ENCODE results near the gene CACNA1G.

The CACNA1G gene

DNA sequence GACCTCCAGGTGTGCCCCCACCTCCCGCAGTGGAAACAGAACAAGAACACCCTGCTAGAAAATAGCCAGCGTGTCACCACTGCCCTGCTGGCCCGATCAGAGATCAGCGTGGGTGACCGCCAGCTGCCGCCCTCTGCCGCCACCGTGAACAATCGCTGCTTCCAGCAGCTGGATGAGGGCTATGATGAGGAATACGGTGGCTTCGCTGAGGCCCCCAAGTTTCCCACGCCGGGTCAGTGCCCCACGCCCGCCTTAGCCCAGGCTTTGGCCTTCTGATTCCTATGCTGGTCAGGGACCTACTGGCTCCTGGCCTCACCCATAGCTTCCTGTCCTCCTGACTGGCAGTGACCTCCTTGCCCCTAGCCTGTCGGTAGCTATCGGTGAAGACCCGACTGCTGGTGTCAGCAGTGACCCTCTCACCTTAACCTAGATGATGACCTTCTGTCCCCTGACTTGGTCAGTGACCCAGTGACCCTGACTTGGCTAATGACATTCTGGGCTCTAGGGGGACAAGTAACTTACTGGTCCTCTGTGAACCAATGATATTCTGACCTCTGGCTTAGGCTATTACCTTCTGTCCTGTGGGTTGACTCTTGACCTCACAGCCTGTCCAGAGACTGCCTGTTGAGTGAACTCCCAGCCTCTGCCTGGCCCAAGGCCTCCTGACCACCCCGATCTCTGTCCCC is 11.1 kb upstream of the CACNA1G start:
- DNase-seq: no peak

DNA sequence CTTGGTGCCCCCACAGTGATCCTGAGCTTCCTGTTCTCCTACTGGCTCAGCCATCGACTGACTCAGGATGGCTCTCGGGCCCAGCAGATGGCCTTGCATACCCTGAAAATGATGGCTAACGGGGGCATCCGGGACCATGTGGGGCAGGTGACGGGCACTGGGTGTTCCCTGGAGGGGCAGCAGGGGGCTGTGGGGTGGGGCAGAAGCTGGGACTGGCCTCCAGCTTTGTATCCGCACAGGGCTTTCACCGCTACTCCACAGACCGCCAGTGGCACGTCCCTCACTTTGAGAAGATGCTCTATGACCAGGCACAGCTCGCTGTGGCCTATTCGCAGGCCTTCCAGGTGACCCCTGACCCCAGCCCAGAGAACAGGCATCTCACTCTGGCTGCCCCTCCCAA is 10.5 kb upstream of the CACNA1G start:
- no peak for DNase-seq

DNA sequence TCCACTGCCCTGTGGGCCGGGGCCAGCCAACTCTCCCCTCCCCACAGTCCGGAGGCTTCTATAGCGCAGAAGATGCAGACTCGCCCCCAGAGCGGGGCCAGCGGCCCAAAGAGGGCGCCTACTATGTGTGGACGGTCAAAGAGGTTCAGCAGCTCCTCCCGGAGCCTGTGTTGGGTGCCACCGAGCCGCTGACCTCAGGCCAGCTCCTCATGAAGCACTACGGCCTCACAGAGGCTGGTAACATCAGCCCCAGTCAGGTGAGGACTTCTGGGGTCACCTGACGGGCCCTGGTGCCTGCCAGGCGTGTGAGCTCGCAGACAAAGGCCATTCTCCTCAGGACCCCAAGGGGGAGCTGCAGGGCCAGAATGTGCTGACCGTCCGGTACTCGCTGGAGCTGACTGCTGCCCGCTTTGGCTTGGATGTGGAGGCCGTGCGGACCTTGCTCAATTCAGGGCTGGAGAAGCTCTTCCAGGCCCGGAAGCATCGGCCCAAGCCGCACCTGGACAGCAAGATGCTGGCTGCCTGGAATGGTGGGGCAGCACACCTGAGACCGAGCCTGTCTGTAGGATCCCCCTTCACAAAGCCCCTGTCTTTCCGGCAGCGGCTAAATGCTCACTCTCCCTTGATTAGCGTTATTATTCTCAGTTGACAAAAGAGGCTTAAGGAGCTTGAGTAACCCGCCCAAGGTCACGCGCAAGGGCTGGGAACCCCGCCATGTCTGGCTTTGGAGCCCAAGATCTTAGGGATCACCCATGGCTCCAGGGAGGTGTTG is 9.7 kb upstream of the CACNA1G start:
- DNase-seq: peak; percentile 14

DNA sequence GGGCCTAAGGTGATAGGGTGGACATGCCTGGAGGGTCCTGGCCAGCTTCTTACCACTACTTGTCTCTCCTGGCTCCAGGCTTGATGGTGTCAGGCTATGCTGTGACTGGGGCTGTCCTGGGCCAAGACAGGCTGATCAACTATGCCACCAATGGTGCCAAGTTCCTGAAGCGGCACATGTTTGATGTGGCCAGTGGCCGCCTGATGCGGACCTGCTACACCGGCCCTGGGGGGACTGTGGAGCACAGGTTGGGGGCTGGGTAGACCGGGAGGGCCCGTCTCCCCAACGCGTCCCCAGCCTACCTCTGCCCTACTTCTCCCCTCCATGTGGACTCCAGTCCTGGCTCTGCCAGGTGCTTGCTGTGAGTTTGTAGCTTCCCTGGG is 9.1 kb upstream of the CACNA1G start:
- no peak for DNase-seq

DNA sequence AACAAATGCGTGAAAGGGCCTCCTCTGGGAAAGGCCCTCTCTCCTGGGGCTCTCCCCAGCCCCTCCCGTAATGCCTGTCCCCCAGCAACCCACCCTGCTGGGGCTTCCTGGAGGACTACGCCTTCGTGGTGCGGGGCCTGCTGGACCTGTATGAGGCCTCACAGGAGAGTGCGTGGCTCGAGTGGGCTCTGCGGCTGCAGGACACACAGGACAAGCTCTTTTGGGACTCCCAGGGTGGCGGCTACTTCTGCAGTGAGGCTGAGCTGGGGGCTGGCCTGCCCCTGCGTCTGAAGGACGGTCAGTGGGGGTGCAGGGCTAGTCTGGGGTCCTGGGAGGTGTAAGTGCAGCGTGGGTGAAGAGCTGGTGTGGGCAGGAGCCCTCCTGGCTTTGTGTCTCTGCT is 8.6 kb upstream of the CACNA1G start:
- DNase-seq: no peak

DNA sequence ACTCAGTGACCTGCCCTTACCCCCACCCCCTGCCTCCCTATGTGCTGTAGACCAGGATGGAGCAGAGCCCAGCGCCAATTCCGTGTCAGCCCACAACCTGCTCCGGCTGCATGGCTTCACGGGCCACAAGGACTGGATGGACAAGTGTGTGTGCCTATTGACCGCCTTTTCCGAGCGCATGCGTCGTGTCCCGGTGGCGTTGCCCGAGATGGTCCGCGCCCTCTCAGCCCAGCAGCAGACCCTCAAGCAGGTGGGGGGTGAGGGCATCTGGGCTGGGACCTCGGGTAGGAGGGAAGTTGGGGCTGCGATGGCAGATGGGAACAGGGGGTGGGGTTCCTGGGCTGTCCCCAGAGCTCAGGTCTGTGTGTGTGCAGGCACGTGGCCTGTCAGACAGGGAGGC is 6.3 kb upstream of the CACNA1G start:
- DNase-seq: no peak

DNA sequence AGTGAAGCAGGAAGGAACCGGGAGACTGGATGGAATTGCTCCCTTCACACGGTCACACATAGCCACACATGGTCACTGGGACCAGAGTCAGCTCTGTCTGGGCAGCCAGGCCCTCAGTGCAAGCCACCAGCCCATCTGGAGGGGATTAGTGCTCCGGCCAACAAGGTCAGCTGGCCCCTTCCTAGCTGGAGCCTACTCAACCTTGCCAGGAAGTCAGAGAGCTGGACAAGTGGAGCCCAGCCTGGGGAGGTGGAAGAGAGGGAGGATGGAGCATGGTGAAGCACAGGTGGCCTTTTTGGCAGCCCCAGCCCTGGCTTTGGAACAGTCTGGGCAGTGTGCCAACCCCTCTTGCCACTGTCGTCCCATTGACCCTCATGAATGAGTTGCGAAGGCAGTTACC is 3.7 kb upstream of the CACNA1G start:
- DNase-seq: peak; percentile 72

DNA sequence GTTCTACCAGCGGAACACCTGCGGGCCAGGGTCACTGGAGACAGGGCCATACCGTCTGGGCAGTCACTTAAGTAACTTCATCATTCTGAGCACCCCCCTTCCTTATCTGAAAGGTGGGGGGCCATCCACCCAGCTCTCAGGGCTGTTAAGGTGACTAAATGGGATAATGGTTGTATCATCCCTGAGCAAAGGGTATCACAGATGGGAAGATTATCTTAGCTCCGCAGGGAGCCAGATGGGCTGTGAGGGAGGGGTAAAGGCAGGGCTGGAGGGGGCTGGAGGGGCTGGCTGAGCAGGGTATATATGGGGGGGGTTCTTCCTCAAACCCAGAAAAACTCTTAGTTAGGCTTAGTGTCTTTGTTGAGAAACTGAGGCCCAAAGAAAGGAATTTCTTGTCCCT is 2.9 kb upstream of the CACNA1G start:
- DNase-seq: peak; percentile 92

DNA sequence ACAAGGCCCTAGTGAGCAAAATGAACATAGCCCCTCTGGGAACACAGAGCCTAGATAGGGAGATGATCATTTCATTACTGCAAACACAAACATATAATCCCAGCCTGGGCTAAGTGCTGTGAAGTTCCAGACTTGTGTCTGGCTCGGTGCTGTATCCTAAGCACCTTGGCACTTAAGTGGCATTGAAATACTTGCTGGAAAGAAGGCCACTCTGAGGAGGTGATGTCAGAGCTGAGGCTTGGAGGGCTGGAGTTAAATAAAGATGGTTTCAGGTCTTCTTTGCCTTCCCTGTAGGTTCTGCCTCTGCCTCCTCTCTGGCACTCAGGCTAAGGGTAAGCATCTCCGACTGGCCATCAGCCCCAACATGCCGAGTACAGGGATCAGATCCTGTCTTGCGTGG is 2.4 kb upstream of the CACNA1G start:
- DNase-seq: peak; percentile 83

DNA sequence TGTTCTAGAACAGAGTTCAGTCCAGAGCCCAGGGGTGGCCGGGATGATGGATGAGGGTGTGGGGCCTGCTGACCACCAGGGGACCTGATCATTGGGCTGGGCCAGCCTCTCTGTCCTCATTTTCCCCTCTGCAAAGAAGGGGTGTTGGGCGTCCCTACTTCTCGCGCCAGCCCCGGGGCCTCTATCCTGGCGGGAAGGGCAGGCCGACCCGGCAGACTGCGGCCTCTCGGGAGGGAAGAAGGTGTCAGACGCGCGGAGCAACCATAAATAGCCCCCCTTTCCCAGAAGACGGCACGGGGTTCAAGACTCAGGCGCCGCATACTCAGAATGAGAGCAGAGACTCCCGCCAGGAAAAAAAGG is 2.0 kb upstream of the CACNA1G start:
- no peak for DNase-seq

DNA sequence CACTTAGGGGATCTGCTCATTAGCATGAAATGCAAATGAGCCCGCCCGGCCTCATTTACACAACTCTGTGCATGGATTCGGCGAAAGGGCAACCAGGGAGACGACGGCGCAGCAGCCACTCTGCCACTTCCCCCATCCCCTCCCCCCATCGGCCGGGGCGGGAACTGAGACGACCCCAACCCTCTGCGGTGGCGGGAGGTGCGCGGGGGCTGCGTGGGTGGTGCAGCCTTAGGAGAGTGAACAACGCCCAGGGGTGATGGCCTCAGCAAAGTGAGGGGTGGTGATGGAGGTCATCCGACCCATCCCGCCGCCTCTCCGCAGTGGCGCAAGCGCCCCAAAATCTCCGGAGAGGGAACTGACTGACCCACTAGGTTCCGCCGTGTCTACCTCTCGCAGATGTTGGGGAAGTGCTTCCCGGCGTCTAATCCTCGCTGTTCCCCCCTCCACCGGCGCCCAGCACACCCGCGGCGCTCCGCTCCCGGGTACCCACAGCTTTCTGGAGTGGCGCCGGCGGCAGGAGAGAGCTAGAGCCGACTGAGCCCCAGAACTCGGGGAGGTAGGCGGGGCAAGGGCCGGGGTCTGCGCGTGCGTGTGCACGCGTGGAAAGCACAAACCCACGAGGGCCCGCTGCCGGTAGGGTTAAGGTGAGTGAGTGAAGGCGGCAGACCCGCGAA is 1.4 kb upstream of the CACNA1G start:
- DNase-seq: no peak

DNA sequence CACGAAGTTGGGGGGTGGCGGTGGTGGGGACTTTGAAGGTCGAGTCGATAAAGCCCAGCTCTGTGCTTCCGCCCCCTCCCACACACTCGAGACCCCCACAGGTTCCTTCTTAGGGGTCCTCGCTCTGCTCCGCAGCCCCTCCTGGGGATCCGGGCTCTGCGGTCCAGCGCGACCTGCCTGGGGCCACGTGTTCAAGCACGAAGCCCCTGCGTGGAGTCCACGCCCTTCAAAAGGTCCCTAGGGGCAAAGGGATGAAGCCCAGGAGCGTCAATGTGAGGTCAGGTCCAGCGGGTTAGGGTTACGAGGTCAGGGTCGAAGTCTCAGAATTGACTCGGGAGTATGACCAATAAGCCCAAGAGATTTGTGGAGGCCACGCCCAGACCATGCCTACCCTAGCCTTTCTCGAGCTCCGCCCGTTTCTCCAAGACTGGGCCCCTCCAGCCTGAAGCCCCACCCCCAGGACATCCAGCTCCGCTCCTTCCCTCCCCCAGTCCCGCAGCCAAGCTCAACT is 786 bp upstream of the CACNA1G start:
- no peak for DNase-seq

DNA sequence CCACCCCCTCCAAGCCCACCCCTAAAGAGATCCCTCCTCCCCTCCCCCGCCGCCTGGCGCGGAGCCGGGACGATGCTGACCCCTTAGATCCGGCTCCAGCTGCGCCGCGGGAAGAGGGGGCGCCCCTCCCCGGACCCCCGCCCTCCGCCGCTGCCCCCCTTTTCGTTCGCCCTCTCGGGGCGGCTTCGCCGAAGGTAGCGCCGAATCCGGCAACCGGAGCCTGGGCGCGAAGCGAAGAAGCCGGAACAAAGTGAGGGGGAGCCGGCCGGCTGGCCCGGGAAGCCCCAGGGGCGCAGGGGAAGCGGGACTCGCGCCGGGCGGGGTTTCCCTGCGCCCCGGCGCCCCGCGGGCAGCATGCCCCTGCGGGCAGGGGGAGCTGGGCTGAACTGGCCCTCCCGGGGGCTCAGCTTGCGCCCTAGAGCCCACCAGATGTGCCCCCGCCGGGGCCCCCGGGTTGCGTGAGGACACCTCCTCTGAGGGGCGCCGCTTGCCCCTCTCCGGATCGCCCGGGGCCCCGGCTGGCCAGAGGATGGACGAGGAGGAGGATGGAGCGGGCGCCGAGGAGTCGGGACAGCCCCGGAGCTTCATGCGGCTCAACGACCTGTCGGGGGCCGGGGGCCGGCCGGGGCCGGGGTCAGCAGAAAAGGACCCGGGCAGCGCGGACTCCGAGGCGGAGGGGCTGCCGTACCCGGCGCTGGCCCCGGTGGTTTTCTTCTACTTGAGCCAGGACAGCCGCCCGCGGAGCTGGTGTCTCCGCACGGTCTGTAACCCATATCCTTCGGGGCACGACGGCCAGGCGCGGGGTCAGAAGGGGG is 623 bp downstream of the CACNA1G start:
- DNase-seq: no peak

DNA sequence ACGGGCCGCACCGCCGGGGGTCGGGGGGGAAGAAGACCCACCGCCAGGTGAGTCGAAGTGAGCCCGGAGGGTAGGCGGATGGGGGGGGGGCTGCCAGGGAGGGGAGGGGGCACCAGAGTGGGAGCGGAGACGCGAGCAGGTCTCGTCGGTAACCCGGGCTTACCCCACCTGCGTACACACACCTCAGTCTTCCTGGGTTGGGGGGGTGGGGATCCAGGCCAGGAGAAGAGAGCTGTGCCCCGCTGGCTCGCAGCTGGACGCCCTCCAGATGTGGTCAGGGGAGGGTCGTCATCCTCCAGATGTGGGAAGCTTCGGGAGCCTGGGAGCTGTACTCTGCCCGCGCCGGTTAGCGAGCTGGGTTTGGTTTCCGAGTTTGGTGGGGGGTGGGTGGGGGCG is 1.2 kb downstream of the CACNA1G start:
- no peak for DNase-seq

DNA sequence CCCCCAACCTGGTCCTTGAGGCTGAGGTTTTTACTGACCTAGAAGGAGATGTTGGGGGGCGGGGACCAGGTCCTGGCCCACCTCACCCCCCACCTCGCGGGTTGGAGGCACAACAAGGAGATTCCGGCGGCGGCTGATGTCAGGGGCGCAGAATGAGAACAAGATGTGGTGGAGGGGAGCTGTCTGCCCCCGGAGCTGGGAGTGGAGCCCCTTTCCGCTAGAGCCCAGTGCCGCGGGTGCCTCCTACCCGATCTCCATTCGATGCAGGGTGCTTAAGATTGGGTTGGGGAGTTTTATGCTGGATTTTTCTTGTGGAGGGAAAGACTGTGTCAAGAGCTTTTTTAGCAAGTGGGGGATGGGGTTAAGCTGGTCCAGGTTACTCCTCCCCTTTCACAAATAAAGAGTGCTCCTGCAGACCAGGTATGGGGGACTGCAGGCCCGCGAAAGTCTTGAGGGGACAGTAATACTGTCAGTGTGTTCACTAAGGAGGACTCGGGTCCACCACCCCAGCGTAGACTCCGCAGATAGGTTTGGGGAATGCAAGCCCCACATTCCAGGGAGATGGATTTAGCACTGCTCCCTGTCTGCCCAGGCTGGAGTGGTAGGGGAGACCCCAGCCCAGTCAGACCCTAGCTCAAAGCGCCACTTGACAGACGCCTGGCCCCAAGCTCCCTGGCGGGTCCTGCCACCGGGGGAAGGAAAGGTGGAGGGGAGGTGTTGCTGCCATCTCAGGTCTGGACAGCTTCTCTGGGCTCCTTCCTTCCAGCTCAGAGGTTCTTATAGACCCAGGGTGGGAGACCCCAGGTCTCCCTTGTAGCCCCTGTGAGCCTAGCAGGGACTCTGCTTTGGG is 2.0 kb downstream of the CACNA1G start:
- no peak for DNase-seq

DNA sequence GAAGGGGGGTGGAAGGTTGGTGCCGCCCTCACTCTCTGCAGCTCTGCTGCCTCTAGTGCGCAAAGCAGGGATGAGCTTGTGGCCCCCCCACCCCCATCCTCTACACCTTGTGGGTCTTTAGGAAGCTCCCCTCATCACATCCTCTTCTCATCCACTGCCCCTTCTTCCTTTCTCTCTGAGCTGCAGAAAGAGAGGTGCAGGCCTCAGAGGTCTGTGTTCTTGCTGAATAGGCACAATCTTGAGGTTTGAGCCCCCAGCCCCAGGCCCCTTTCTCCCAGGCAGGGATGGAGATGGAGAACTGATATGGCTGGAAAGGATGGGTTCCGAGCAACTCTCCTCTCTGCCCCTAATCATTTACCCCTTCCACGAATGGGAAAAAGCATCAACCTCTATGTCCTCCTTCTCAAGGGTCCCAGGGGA is 2.6 kb downstream of the CACNA1G start:
- DNase-seq: no peak

DNA sequence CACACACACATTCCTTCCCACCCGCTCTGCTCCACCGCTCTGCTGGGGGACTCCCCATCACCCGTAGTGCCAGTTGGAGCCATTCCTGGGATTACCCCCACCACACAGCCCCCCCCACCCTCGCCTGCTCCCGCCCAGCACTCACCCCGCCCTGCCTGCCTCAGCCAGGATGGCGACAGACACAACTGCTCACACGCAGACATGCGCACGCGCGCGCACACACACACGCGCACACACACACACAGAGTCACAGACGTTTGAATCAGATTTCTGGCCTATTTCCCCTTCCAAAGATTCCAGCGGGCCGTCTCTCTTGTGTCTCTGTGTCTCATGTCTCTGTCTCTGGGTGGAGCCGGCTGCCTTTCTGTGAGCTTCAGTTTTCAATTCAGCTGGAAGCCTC is 4.4 kb downstream of the CACNA1G start:
- no peak for DNase-seq

DNA sequence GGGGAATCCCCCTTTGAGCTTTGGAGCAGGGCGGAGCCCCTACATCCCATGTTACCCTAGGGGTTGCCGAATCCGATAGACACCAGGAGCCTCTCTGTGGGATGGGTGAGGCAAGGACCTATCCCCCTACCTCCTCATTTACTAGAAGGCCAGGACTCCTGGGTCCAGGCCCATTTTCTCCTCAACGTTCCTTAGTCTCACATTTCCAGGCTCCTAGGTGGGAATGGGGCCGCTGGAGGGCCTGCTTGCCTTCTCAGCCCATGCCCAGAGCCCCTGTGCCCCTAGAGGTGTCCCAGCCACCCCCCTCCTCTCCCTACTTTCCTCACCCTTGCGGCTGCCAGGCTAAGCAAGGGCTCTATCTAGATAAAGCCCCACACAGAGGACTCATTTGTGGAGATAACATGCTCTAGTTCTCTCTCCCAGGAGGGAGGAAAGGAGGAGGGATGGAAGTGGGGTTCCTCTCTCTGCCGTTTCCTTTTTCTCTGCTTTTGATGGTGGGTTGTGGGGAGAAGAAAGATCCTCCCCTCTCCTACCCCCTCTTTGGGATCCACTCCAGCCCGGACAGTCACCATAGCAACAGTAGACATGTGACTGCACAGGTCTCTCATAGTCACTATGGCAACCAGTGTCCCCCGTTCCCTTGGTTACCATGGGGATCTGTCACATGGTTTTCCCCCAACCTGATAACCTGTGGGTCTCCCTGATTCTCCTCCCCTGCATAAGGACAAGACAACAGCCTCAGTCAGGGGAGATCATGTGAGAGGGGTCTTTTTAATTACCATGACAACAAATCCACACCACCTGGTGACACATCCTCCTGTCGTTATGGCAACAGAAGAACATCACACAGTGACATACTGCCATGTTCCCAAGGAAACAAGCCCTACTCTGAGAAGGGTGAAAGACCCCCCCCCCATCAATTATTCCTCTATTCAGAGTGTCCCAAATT is 5.2 kb downstream of the CACNA1G start:
- peak; percentile 68 for DNase-seq

DNA sequence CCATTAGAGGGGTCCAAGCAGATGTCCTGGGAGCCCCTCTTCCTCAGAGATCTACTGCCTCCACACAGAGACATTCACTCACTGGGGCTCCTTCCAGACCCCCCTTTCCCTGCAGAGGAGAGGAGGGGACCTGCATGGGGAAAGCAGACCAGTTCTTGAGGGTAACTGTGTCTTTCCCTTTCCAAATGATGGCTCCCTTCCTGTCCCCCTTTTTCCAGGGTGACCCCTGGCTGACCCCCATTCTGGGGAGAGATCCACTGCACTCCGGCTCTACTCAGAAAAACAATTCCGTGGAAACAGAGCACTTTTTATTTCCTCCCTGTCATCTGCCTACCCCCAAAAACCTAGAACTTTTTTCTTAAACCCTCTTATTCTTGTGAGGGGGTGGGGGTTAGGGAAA is 6.4 kb downstream of the CACNA1G start:
- DNase-seq: no peak

DNA sequence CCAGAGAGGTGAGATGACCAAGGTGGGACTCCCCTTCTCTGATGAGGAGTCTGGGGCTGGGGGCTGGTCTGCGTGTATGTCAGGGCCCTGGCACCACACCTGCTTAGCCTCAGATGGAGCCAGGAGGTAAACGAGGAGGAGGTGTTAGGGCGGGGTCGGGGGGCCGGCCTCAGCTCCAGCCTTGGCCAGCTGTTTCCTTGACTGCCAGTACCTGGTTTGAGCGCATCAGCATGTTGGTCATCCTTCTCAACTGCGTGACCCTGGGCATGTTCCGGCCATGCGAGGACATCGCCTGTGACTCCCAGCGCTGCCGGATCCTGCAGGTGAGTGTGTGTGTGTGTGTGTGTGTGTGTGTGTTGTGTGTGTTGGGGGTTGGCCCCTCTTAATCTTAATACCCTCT is 8.1 kb downstream of the CACNA1G start:
- no peak for DNase-seq

DNA sequence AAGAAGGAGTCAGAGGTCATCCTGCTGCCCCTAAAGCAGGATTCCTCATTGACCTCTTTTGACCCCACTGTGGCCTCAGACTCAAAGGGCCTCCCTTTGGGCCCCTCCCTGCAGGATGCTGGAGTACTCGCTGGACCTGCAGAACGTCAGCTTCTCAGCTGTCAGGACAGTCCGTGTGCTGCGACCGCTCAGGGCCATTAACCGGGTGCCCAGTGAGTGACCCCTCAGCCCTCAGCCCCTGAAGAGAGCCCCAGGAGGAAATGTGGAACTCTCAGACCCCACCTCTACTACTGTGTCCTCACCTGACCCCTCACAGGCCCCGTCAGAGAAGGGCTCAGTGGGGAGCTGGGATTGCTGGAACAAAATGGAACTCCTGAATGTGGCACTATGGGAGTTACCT is 9.1 kb downstream of the CACNA1G start:
- DNase-seq: no peak
